Retinal pigment epithelial cell (primary cell): ENCODE data around the gene GPATCH8.

Experiments
- DNase-seq: peaks from one replicate; pipeline ENCODE4 v3.0.0-alpha.2; 2010; ENCODE audit warnings: low read depth
- H3K4me3 ChIP-seq: 2 replicates; pipeline ENCODE4 v1.5.1; 2011; ENCODE audit warnings: mild to moderate bottlenecking, low read length, control low read depth, moderate library complexity
- CTCF ChIP-seq: conservative IDR thresholded peaks from 2 replicates; pipeline ENCODE4 v1.5.1; 2011; ENCODE audit warnings: low read depth, low read length, control low read depth, inconsistent platforms

Gene GPATCH8

DNA sequence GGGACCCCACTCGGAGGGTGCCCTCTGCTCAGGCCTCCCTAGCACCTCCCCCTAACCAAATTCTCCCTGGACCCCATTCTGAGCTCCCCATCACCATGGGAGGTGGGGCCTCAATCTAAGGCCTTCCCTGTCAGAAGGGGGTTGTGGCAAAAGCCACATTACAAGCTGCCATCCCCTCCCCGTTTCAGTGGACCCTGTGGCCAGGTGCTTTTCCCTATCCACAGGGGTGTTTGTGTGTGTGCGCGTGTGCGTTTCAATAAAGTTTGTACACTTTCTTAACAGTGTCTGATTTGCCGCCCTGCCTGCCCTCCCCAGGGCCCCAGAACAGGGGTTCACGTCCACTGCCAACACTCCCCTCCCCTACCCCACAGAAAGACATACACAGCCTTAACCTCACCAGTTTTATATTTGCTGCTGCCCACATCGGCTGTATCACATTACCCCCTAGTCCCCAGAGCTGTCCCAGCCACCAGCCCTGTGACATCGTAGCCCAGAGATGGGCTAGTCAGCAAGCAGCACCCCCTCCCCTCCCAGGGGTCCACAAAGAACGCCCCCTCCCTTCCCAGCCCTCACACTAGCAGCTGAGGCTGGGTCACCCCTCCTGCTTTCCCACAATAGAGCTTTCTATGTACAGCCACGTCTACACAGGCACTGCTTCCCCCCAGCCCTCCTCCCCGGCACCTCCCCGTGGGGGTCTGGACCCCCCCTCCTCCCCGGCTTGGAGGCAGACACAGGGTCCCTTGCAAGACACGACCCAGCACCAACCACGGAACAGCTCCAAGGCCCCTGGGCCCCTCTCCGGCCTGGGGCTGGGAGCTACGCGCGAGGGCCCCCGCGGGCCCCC, 150.2 kb downstream of the GPATCH8 start:
- H3K4me3 ChIP-seq, result no peak overlapping the region
- no peak for TF ChIP-seq CTCF
- no peak for DNase-seq

GRCh38 chr17:44351961-44352827, 151.0 kb downstream of the GPATCH8 start:
- no peak for TF ChIP-seq CTCF
- H3K4me3 ChIP-seq, result no peak overlapping the region
- DNase-seq, result no peak

- DNase-seq, result no peak
- no peak overlapping the region for H3K4me3 ChIP-seq
- no peak for TF ChIP-seq CTCF
These were observed 151.7 kb downstream of the GPATCH8 start for GRCh38 chr17:44351464-44351863.

DNA sequence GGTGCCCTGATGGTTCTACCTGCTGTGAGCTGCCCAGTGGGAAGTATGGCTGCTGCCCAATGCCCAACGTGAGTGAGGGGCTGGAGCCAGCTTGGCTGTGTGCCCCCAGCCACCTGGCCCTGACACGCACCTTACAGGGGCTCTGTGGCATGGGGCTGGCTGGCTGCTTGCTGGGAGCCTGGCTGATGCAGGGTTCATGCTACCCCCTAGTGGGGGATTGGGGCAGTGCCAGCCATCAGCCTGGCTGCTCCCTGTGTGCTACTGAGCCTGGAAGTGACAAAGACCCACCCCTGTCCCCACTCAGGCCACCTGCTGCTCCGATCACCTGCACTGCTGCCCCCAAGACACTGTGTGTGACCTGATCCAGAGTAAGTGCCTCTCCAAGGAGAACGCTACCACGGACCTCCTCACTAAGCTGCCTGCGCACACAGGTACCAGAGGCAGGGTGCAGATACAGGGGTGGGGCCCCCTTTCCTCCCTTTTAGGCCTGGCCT, 152.4 kb downstream of the GPATCH8 start:
- H3K4me3 ChIP-seq, result no peak overlapping the region
- TF ChIP-seq CTCF, result peak; percentile 91
- no peak for DNase-seq

DNA sequence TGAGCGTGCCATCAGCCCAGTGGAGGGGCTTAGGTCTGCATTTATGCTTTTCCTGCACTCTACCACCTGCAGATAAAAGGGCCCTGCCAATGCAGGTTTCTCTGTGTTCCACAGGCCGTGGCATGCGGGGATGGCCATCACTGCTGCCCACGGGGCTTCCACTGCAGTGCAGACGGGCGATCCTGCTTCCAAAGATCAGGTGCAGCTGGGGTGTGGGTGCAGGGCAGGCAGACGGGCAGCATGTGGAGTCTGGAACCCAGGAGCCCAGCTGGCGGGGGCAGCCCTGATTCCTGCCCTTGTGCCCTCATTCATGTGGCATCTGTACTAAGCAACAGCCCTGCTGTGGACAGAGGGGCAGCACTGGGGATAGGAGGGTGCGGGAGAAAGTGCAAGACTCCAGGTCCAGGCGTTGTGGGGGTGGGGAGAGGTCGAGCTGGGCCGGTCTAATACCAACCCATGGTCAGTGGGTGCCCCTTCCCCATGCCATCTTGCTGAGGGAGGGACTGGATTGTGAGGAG, 153.6 kb downstream of the GPATCH8 start:
- no peak for TF ChIP-seq CTCF
- no peak for DNase-seq
- H3K4me3 ChIP-seq, result no peak overlapping the region

GRCh38 chr17:44348988-44349364, 154.2 kb downstream of the GPATCH8 start:
- no peak for DNase-seq
- TF ChIP-seq CTCF, result no peak
- no peak overlapping the region for H3K4me3 ChIP-seq
